ENCODE measurements around the gene SHMT1. TPM values are rescaled to one million over a fixed set of nuclear protein-coding genes. Genes with fewer than 3 reads are reported as not detected.
"Not testable (repeated sequence)": the region's sequence is repeated elsewhere in the genome, so short reads cannot be mapped to it uniquely, and the experiment has no call there.

The SHMT1 gene
- polyA plus RNA-seq = 11.7 to 15.7 TPM (median 14.6 TPM) in 3 replicates
- polyA plus RNA-seq (2011; ENCODE audit: low read depth) = 2.2 TPM
- polyA plus RNA-seq (2011; cell fraction: cytosol; rRNA removed) = 8.4 and 10.4 TPM in 2 replicates
- polyA plus RNA-seq (2011; cell fraction: nucleus; rRNA removed) = 11.0 and 14.0 TPM in 2 replicates
- 2.6 and 13.7 TPM in 2 replicates for polyA plus RNA-seq (2012; ENCODE audit: low replicate concordance)
- 10.2 to 18.0 TPM (median 14.4 TPM) in 3 replicates for polyA minus RNA-seq
- polyA minus RNA-seq (2011; cell fraction: cytosol; rRNA and poly(A)+ RNA removed) = 13.2 TPM
- polyA minus RNA-seq (2011; cell fraction: nucleus; rRNA and poly(A)+ RNA removed) = 6.6 and 7.6 TPM in 2 replicates

DNA sequence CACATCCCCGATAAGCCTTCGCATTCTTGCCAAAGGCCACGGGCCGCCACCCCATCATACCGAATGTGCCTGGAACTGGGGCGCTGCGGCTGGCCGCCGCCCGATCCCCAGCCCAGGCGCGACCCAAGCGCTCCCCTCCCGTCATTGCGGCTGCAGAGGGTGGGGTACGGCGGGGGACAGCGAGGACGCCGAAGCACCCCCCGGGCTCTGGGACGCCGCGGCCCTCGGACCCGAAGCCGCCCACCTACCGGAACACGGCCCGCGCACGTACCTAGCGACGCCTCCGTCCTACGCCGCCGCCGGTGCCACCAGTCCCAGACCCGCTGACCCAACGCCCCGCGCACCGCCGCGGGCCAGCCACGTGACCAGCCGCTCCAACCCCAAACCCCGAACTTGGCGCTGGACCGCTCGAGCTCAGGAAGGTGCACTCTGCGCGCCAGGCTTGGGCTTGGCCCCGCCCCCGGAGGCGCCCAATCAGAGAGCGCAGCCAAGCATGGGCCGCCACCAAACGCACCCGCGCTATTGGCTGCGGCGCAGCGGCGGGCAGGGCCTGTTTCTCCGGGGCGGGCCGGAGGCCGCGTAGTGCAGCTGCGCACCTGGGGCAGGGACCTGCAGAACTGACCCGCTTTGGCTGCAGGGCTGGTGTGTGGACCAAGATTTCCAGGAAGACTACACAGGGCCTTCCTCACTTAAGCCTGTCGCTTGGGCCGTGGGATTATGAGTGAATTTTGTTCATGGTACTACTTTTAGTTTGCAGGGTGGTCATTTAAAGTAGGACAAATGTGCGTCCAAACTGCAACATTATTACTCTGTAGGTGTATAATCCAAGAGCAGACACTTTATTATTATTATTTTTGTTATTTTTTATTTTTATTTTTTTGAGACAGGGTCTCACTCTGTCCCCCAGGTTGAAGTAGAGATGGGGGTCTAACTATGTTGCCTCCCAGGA, at the start of gene SHMT1:
Gene SHMT1 (minus strand): TSS at position 450 of the 949 bp plus-strand sequence. CDS start 7,569 bp downstream, outside the sequence.
- no peak for TF ChIP-seq EZH2 (IDR thresholded peaks at IDR 0.05; ENCODE audit: low read length)
- TF ChIP-seq, protein P1, sequence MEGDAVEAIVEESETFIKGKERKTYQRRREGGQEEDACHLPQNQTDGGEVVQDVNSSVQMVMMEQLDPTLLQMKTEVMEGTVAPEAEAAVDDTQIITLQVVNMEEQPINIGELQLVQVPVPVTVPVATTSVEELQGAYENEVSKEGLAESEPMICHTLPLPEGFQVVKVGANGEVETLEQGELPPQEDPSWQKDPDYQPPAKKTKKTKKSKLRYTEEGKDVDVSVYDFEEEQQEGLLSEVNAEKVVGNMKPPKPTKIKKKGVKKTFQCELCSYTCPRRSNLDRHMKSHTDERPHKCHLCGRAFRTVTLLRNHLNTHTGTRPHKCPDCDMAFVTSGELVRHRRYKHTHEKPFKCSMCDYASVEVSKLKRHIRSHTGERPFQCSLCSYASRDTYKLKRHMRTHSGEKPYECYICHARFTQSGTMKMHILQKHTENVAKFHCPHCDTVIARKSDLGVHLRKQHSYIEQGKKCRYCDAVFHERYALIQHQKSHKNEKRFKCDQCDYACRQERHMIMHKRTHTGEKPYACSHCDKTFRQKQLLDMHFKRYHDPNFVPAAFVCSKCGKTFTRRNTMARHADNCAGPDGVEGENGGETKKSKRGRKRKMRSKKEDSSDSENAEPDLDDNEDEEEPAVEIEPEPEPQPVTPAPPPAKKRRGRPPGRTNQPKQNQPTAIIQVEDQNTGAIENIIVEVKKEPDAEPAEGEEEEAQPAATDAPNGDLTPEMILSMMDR (optimal IDR thresholded peaks at IDR 0.05 in 1 of 3, IDR thresholded peaks at IDR 0.05 in 1 of 3, conservative IDR thresholded peaks at IDR 0.05 in 1 of 3; ENCODE audit: extremely low read depth in 1 of 3, insufficient read depth in 2 of 3, low read length in 3 of 3) = no peak
- peaks cover 4% of the 10 kb centered on the region for H3K79me2 ChIP-seq (ENCODE audit: control insufficient read depth, insufficient read depth, low read length)
- peaks cover 7% of the 10 kb centered on the region for H3K4me1 ChIP-seq (ENCODE audit: control insufficient read depth, extremely low read depth, insufficient read depth, low read length)
- no peaks in the 10 kb centered on the region for H3K9me1 ChIP-seq (ENCODE audit: control insufficient read depth, extremely low read depth, insufficient read depth, low read length)
- dilution Hi-C loops (cut with MboI; ENCODE audit: extremely low pct_ligation_motif_present, low sequenced_read_pairs) = no loop called here
- peak within 1 kb of the TSS; percentile 78 for H3K9ac ChIP-seq (ENCODE audit: control insufficient read depth, extremely low read depth, insufficient read depth, low read length)
- H3K27me3 ChIP-seq (ENCODE audit: control insufficient read depth, extremely low read depth, insufficient read depth, low read length) = no peaks in the 10 kb centered on the region
- no peaks in the 10 kb centered on the region for H4K20me1 ChIP-seq (ENCODE audit: control insufficient read depth, extremely low read depth, insufficient read depth, low read length)
- H3K27ac ChIP-seq (ENCODE audit: control insufficient read depth, insufficient read depth, low read length) = peak within 1 kb of the TSS; percentile 60
- peak; percentile 62 for DNase-seq (ENCODE audit: low read depth, low spot score)
- H3K4me2 ChIP-seq (ENCODE audit: control insufficient read depth, extremely low read depth, insufficient read depth, low read depth, low read length) = peak within 1 kb of the TSS; percentile 75
- H3K4me3 ChIP-seq (ENCODE audit: control insufficient read depth in 2 of 3, extremely low read depth in 1 of 3, insufficient read depth in 2 of 3, low read depth in 1 of 3, low read length in 3 of 3) = peak within 1 kb of the TSS; percentile 82 to 96 (median 86)
- H3K36me3 ChIP-seq (ENCODE audit: control insufficient read depth in 2 of 2, extremely low read depth in 1 of 2, insufficient read depth in 2 of 2, low read length in 2 of 2) = no peaks in the 10 kb centered on the region
- peak within 1 kb of the TSS; percentile 88 for H2AFZ ChIP-seq (ENCODE audit: control insufficient read depth, low read length)
- no peaks in the 10 kb centered on the region for H3K9me3 ChIP-seq (ENCODE audit: control insufficient read depth, low read depth, low read length)
- peak; percentile 20 for FAIRE-seq

GRCh38 chr17:18412001-18412538, 48.7 kb upstream of the SHMT1 start:
- peak overlapping the region; percentile 70 for H3K9ac ChIP-seq (ENCODE audit: control insufficient read depth, extremely low read depth, insufficient read depth, low read length)
- H3K36me3 ChIP-seq (ENCODE audit: control insufficient read depth in 2 of 2, extremely low read depth in 1 of 2, insufficient read depth in 2 of 2, low read length in 2 of 2); H2AFZ ChIP-seq (ENCODE audit: control insufficient read depth, low read length); H3K9me1 ChIP-seq (ENCODE audit: control insufficient read depth, extremely low read depth, insufficient read depth, low read length); H3K27ac ChIP-seq (ENCODE audit: control insufficient read depth, insufficient read depth, low read length); H3K79me2 ChIP-seq (ENCODE audit: control insufficient read depth, insufficient read depth, low read length); H3K27me3 ChIP-seq (ENCODE audit: control insufficient read depth, extremely low read depth, insufficient read depth, low read length); FAIRE-seq; H3K4me1 ChIP-seq (ENCODE audit: control insufficient read depth, extremely low read depth, insufficient read depth, low read length); H4K20me1 ChIP-seq (ENCODE audit: control insufficient read depth, extremely low read depth, insufficient read depth, low read length); H3K9me3 ChIP-seq (ENCODE audit: control insufficient read depth, low read depth, low read length); dilution Hi-C loops (cut with MboI; ENCODE audit: extremely low pct_ligation_motif_present, low sequenced_read_pairs); DNase-seq (ENCODE audit: low read depth, low spot score): not testable (repeated sequence)
- H3K4me3 ChIP-seq (ENCODE audit: control insufficient read depth in 2 of 3, extremely low read depth in 1 of 3, insufficient read depth in 2 of 3, low read depth in 1 of 3, low read length in 3 of 3) = peak overlapping the region in 2 of 3 experiments; percentile 44 to 67
- peak overlapping the region; percentile 64 for H3K4me2 ChIP-seq (ENCODE audit: control insufficient read depth, extremely low read depth, insufficient read depth, low read depth, low read length)

GRCh38 chr17:18411377-18411864, 48.1 kb upstream of the SHMT1 start:
- Histone ChIP-seq H3K4me3 (ENCODE audit: control insufficient read depth in 2 of 3, extremely low read depth in 1 of 3, insufficient read depth in 2 of 3, low read depth in 1 of 3, low read length in 3 of 3) (peak overlapping the region; percentile 44 to 67 (median 61)), H3K9ac (ENCODE audit: control insufficient read depth, extremely low read depth, insufficient read depth, low read length) (peak overlapping the region; percentile 70), H3K4me2 (ENCODE audit: control insufficient read depth, extremely low read depth, insufficient read depth, low read depth, low read length) (peak overlapping the region; percentile 64), H3K27ac (ENCODE audit: control insufficient read depth, insufficient read depth, low read length) (peak overlapping the region; percentile 36), H2AFZ (ENCODE audit: control insufficient read depth, low read length) (peak overlapping the region; percentile 56)
- H3K79me2 ChIP-seq (ENCODE audit: control insufficient read depth, insufficient read depth, low read length); H3K36me3 ChIP-seq (ENCODE audit: control insufficient read depth in 2 of 2, extremely low read depth in 1 of 2, insufficient read depth in 2 of 2, low read length in 2 of 2); H3K27me3 ChIP-seq (ENCODE audit: control insufficient read depth, extremely low read depth, insufficient read depth, low read length); H3K9me1 ChIP-seq (ENCODE audit: control insufficient read depth, extremely low read depth, insufficient read depth, low read length); H3K4me1 ChIP-seq (ENCODE audit: control insufficient read depth, extremely low read depth, insufficient read depth, low read length); DNase-seq (ENCODE audit: low read depth, low spot score); dilution Hi-C loops (cut with MboI; ENCODE audit: extremely low pct_ligation_motif_present, low sequenced_read_pairs); H3K9me3 ChIP-seq (ENCODE audit: control insufficient read depth, low read depth, low read length); H4K20me1 ChIP-seq (ENCODE audit: control insufficient read depth, extremely low read depth, insufficient read depth, low read length): not testable (repeated sequence)
- FAIRE-seq = peak; percentile 49

DNA sequence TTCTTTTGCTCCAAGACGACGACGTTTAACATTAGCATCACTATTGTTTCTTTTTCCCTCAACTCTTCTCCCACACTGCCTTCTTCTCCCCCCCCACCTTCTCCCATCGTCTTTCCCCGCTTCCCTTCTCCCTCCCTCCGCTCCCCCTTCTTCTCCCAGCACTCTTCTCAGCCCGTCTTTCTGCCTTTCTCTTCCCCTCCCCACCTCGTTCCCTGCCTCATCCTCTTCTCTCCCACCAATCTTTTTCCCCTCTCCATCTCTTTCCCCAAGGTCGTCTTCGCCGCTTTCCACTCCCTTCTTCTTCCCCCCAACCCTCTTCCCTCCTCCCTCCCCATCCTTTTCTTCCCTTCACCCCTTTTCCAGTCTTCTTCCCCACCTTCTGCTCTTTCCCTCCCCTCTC, 47.4 kb upstream of the SHMT1 start:
- H3K27me3 ChIP-seq (ENCODE audit: control insufficient read depth, extremely low read depth, insufficient read depth, low read length); H4K20me1 ChIP-seq (ENCODE audit: control insufficient read depth, extremely low read depth, insufficient read depth, low read length); H3K9me3 ChIP-seq (ENCODE audit: control insufficient read depth, low read depth, low read length); dilution Hi-C loops (cut with MboI; ENCODE audit: extremely low pct_ligation_motif_present, low sequenced_read_pairs); H3K36me3 ChIP-seq (ENCODE audit: control insufficient read depth in 2 of 2, extremely low read depth in 1 of 2, insufficient read depth in 2 of 2, low read length in 2 of 2); H3K4me1 ChIP-seq (ENCODE audit: control insufficient read depth, extremely low read depth, insufficient read depth, low read length); H2AFZ ChIP-seq (ENCODE audit: control insufficient read depth, low read length); H3K9ac ChIP-seq (ENCODE audit: control insufficient read depth, extremely low read depth, insufficient read depth, low read length); H3K9me1 ChIP-seq (ENCODE audit: control insufficient read depth, extremely low read depth, insufficient read depth, low read length); H3K79me2 ChIP-seq (ENCODE audit: control insufficient read depth, insufficient read depth, low read length); H3K27ac ChIP-seq (ENCODE audit: control insufficient read depth, insufficient read depth, low read length); DNase-seq (ENCODE audit: low read depth, low spot score): not testable (repeated sequence)
- peak; percentile 84 for FAIRE-seq
- Histone ChIP-seq H3K4me2 (ENCODE audit: control insufficient read depth, extremely low read depth, insufficient read depth, low read depth, low read length) (peak overlapping the region; percentile 64), H3K4me3 (ENCODE audit: control insufficient read depth in 2 of 3, extremely low read depth in 1 of 3, insufficient read depth in 2 of 3, low read depth in 1 of 3, low read length in 3 of 3) (peak overlapping the region; percentile 18 to 61 (median 42))
